Fibroblast of gingiva (primary cell): Measurements from ENCODE around the gene KNCN.

Experiments used
- DNase-seq: peaks from one replicate; pipeline ENCODE4 v3.0.0-alpha.2; 2011; ENCODE audit warnings: low read depth

KNCN gene

GRCh38 chr1:46497020-46497419, 54.4 kb downstream of the KNCN start:
- DNase-seq, result no peak

- DNase-seq, result no peak
Observed at GRCh38 chr1:46496505-46496904, 54.9 kb downstream of the KNCN start.

GRCh38 chr1:46495778-46496177, 55.7 kb downstream of the KNCN start:
- no peak for DNase-seq
